Transverse colon (tissue), 4 donors: Measurements from ENCODE around the gene OLFML2B.

Experiments used
- CTCF ChIP-seq, 5 experiments: fragments of 200-600 bp in 3 of 5; fragments of 450-650 bp in 2 of 5; sonication (generic) in 3 of 5; IDR thresholded peaks; 1 replicate in 2 of 5; 2 replicates in 3 of 5; pipeline ENCODE4 v1.5.1; 2016 to 2017; ENCODE audit warnings: antibody characterized with exemption in 5 of 5, inconsistent platforms in 3 of 5, mild to moderate bottlenecking in 2 of 5, moderate library complexity in 1 of 5
- EP300 ChIP-seq: sonication (generic); formaldehyde crosslinking; IDR thresholded peaks from one replicate; pipeline ENCODE4 v1.6.1; 2017; ENCODE audit warnings: antibody characterized with exemption, low read depth
- POLR2A ChIP-seq: fragments of 450-650 bp; IDR thresholded peaks from one replicate; pipeline ENCODE4 v1.6.1; 2016; ENCODE audit warnings: antibody characterized with exemption, mild to moderate bottlenecking, moderate library complexity
- POLR2AphosphoS5 ChIP-seq, 3 donors: sonication (generic); formaldehyde crosslinking; IDR thresholded peaks; one replicate each; pipeline ENCODE4 v1.6.1; 2016; ENCODE audit warnings: antibody characterized with exemption in 3 of 3

- TF ChIP-seq CTCF (IDR thresholded peaks at IDR 0.05) (no peak), POLR2A (no peak), POLR2AphosphoS5 (IDR thresholded peaks at IDR 0.05) (no peak), EP300 (no peak)
Observed at GRCh38 chr1:161985301-161985822, 38.3 kb downstream of the OLFML2B start.
